Heart right ventricle (tissue), 16 donors: ENCODE data around the gene SPECC1. TPM values are rescaled to one million over a fixed set of nuclear protein-coding genes. Genes with fewer than 3 reads are reported as not detected.

Experiments used
- ATAC-seq, 8 donors: fragments of 200-7000 bp; cut with Tn5 transposase; one replicate each; pipeline ENCODE4 v1.9.1; 2020; ENCODE audit warnings: mild to moderate bottlenecking in 8 of 8, moderate library complexity in 8 of 8, moderate number of reproducible peaks in 1 of 8
- DNase-seq, 2 donors: peaks; one replicate each; pipeline ENCODE4 v3.0.0-alpha.2; 2020
- H3K27ac ChIP-seq, 10 donors: fragments of 200-600 bp; sonication (generic) in 2 of 10; one replicate each; pipeline versions ENCODE4 v1.5.0 to v1.8.0; 2020 to 2022; ENCODE audit warnings: mild to moderate bottlenecking in 3 of 10
- H3K27me3 ChIP-seq, 7 donors: fragments of 200-600 bp; one replicate each; pipeline ENCODE4 v1.8.0; 2021 to 2022; ENCODE audit warnings: mild to moderate bottlenecking in 2 of 7
- H3K36me3 ChIP-seq, 9 donors: fragments of 200-600 bp; sonication (generic) in 1 of 9; one replicate each; pipeline versions ENCODE4 v1.5.0 to v1.8.0; 2020 to 2022; ENCODE audit warnings: mild to moderate bottlenecking in 2 of 9
- H3K4me1 ChIP-seq, 9 donors: fragments of 200-600 bp; sonication (generic) in 1 of 9; one replicate each; pipeline versions ENCODE4 v1.5.0 to v1.8.0; 2020 to 2022; ENCODE audit warnings: mild to moderate bottlenecking in 4 of 9
- H3K4me3 ChIP-seq, 10 donors: fragments of 200-600 bp; sonication (generic) in 2 of 10; one replicate each; pipeline versions ENCODE4 v1.5.0 to v1.8.0; 2020 to 2022; ENCODE audit warnings: mild to moderate bottlenecking in 7 of 10, moderate library complexity in 2 of 10
- H3K9me3 ChIP-seq, 11 donors: fragments of 200-600 bp in 10 of 11; sonication (generic) in 2 of 11; one replicate each; pipeline versions ENCODE4 v1.5.0 to v1.8.0; 2013 to 2022; ENCODE audit warnings: mild to moderate bottlenecking in 2 of 11, control low read depth in 1 of 11, moderate library complexity in 1 of 11
- WGBS, 2 donors: extraction: QIAGEN DNeasy Blood & Tissue Kit; methylation state at CpG; one replicate each; pipeline ENCODE4 v1.1.7; 2013; ENCODE audit warnings: inconsistent platforms in 1 of 2; 5-methylcytosine and 5-hydroxymethylcytosine counted together
- intact Hi-C, 10 donors: fragments of 100-400 bp; cut with DNase I; formaldehyde crosslinking; loops; one replicate each; pipeline versions ENCODE4 v1.11.1 to v1.14.2; 2022
- polyA plus RNA-seq, 2 donors: library from polyadenylated mRNA; stranded (reverse); fragments of 200-250 nt; gene quantifications; one replicate each; pipeline ENCODE4 v1.2.3, GENCODE V29; 2013
- total RNA-seq, 10 donors: library from RNA; stranded (reverse); fragmentation: NEBNext Ultra II Directional in 3 of 10; extraction: Animal tissue kit (Norgen Biotek cat#: 25700) in 3 of 10; gene quantifications; one replicate each; pipeline versions ENCODE4 v1.2.1 to v1.2.4, GENCODE V29; 2021 to 2023
- TF ChIP-seq, protein P1 (sequence below), 9 donors: fragments of 200-600 bp; sonication (generic) in 2 of 9; IDR thresholded peaks; one replicate each; pipeline versions ENCODE4 v1.5.0 to v1.8.0; 2021 to 2022; ENCODE audit warnings: antibody characterized with exemption in 9 of 9, mild to moderate bottlenecking in 5 of 9, moderate library complexity in 1 of 9
- donor health status: Arrhythmogenic right ventricular cardiomyopathy.
- donor health status: ischemic (EF 13 %, LVEDD 7.1; RV severe dilation, severe dysfunction).
- donor health status: healthy with polysubstance abuse.
- donor health status: DM: no; HTN: yes; CAD: no.
- donor health status: DM: no; HTN: no; CAD: no.
- donor health status: ischemic (EF 25% LVEDD 6.9; RV normal size, moderate dysfunction).
- donor health status: ischemic (EF 25% LVEDD 5.7; RV mildly dilated, moderate dysfunction).
- donor health status: healthy.
- donor health status: DM: yes; HTN: yes; CAD: no.
- donor health status: Ischemic cardiomyopathy.
- donor health status: ischemic (EF 35%, LVEDD 5.7; RV mildly dilated, moderate dysfunction).
- donor health status: nonischemic (EF 11% LVEDD 7.7; RV severe dilation, severe dysfunction).
- donor health status: DM: yes; HTN: yes; CAD: no.
- donor health status: PGD.
- donor health status: ischemic (EF 29% LVEDD 5.4; RV normal size, mild dysfunction).
- donor health status: nonischemic (EF 23%, LVEDD 6.1; RV moderate dilation, normal function).

Gene SPECC1
- total and polyA plus RNA-seq, 12 donors, result 2.9 to 15.2 (median 8.5) TPM

DNA sequence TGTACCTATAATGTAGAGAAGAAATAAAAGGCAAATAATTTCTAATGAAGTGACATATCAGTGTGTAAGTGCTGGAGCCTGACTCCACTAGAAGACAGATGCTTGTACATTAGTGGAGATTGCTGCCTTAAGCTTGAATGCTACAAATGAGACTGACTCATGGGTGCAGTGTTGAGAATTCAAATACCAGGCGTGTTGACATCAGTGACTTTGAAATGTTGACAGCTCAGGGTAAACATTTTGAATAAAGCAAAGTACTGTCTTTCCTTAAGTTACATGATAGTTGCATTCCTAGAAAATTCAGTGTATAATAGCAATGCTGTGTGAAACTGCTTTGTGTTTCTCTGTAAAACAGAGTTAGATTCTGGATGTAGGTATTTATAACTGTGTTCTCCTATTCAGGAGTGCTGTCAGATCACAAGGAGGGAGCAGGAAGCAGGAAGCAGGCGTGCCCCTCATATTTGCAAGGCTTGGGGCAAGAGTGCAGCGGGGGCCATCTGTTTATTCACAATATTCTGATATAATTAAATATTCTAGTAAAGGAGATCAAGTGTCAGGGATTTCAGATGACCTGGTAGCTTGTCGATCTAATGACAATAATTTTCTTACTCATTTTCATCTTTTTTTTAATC is 119.0 kb downstream of the SPECC1 start:
- peaks cover 0 to 14% (median 0%) of the 10 kb centered on the region in 11 donors for H3K9me3 ChIP-seq
- intact Hi-C loops, result loop anchor here in 3 of 10 donors (5.0 to 10.0 kb wide), 3 partner anchors 94 to 189 kb away; no protein-coding TSS in a partner anchor
- H3K27ac ChIP-seq, result no peak overlapping the region
- no peak for DNase-seq
- H3K4me3 ChIP-seq, result no peak overlapping the region
- H3K4me1 ChIP-seq, result peaks cover 0 to 8% (median 0%) of the 10 kb centered on the region in 9 donors
- ATAC-seq, result peak in 1 of 8 donors; percentile 76
- TF ChIP-seq, protein P1, sequence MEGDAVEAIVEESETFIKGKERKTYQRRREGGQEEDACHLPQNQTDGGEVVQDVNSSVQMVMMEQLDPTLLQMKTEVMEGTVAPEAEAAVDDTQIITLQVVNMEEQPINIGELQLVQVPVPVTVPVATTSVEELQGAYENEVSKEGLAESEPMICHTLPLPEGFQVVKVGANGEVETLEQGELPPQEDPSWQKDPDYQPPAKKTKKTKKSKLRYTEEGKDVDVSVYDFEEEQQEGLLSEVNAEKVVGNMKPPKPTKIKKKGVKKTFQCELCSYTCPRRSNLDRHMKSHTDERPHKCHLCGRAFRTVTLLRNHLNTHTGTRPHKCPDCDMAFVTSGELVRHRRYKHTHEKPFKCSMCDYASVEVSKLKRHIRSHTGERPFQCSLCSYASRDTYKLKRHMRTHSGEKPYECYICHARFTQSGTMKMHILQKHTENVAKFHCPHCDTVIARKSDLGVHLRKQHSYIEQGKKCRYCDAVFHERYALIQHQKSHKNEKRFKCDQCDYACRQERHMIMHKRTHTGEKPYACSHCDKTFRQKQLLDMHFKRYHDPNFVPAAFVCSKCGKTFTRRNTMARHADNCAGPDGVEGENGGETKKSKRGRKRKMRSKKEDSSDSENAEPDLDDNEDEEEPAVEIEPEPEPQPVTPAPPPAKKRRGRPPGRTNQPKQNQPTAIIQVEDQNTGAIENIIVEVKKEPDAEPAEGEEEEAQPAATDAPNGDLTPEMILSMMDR (IDR thresholded peaks at IDR 0.05), result no peak
- H3K36me3 ChIP-seq, result peaks cover 0 to 23% (median 0%) of the 10 kb centered on the region in 9 donors
- 69% methylated on average over 4 of the region's 4 CpGs for WGBS, 2 donors
- peaks cover 0 to 4% (median 0%) of the 10 kb centered on the region in 7 donors for H3K27me3 ChIP-seq

DNA sequence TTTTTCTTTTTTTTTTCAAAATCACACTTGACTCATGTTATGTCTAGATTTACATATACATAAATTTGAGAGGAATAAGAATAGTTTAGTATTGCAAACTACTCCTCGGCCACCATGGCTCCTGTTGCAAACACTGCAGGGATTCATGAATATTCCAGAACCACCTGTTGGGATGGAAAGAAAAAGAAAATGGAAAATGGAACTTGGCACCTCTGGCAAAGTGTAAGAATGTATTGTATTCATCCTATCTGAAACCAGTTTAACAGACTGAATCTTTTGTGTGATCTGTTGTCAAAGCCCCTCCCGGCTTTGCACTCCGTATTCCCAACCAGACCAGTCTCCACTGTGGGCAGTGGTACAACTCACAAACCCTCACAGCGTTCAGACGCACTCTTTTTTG is 124.4 kb downstream of the SPECC1 start:
- TF ChIP-seq, protein P1 (IDR thresholded peaks at IDR 0.05), result no peak
- intact Hi-C loops, result no loop called here
- 72 to 78% methylated on average over 5 of the region's 5 CpGs for WGBS, 2 donors

DNA sequence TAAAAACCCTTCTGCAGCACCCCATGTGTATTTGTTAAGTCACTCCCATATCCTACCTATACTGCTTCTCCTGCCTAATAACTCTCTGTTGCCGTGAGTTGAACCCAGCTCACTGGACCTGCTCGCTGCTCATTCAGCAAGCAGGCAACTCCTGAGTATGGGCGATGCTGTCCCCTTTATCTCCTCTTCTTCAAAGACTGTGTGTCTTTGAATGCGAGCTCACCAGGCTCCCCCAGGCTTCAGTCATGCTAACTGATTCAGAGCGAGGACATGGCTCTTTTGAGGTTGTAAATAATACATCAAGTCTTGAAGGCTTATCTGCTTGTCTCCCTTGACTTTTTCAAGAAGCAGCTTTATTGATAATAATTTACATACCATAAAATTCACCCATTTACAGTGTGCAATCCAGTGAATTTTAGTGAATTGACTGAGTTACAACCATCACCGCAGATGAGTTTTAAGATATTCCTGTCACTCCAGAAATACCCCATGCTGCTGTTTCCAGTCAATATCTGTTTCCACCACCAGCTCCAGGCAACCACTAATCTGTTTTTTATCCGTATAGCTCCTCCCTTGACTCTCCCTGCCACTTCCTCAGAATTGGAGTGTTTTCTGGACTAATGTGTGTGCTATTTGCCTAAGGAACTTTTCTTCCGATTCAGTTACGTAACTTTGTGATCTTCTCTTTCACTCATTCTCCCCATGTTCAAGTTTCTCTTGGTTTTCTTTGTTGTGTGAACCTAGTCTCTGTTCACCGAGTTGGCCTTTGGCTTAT is 132.2 kb downstream of the SPECC1 start:
- no peak overlapping the region for H3K27ac ChIP-seq
- DNase-seq (no peak), ATAC-seq (peak in 1 of 8 donors; percentile 33)
- no peak overlapping the region for H3K4me3 ChIP-seq
- intact Hi-C loops, result no loop called here
- TF ChIP-seq, protein P1 (IDR thresholded peaks at IDR 0.05), result no peak
- WGBS, 2 donors, result 54 to 59% methylated on average over 10 of the region's 10 CpGs
- H3K4me1 ChIP-seq, result no peaks in the 10 kb centered on the region
- no peaks in the 10 kb centered on the region for H3K36me3 ChIP-seq
- H3K27me3 ChIP-seq, result peaks cover 0 to 3% (median 0%) of the 10 kb centered on the region in 7 donors
- peaks cover 0 to 5% (median 0%) of the 10 kb centered on the region in 11 donors for H3K9me3 ChIP-seq

More for the DNA sequence above, 124.4 kb downstream of the SPECC1 start:
- no peaks in the 10 kb centered on the region for H3K27me3 ChIP-seq
- H3K9me3 ChIP-seq, result peaks cover 0 to 14% (median 0%) of the 10 kb centered on the region in 11 donors
- H3K4me3 ChIP-seq, result no peak overlapping the region
- H3K27ac ChIP-seq, result no peak overlapping the region
- peaks cover 0 to 16% (median 0%) of the 10 kb centered on the region in 9 donors for H3K36me3 ChIP-seq
- ATAC-seq, result no peak
- no peak for DNase-seq
- H3K4me1 ChIP-seq, result no peaks in the 10 kb centered on the region

DNA sequence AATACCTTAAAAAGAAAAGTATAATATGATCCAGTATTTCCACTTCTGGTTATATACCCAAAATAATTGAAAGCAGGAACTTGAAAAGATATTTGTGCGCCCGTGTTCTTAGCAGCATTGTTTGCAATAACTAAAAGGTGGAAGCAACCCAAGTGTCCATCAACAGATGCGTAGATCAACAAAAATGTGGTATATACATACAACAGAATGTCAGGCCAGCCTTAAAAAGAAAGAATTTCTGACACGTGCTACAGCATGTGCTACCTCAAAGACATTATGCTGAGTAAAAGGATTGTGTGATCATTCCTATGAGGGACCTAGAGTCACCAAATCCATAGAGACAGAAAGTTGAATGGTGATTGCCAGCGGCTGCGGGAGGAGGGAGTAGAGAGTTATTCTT is 133.1 kb downstream of the SPECC1 start:
- TF ChIP-seq, protein P1 (IDR thresholded peaks at IDR 0.05), result no peak

More for the DNA sequence above, 133.1 kb downstream of the SPECC1 start:
- intact Hi-C loops, result no loop called here
- peaks cover 0 to 6% (median 0%) of the 10 kb centered on the region in 11 donors for H3K9me3 ChIP-seq
- peaks cover 0 to 3% (median 0%) of the 10 kb centered on the region in 7 donors for H3K27me3 ChIP-seq
- H3K4me3 ChIP-seq, result no peak overlapping the region
- ATAC-seq (no peak), DNase-seq (no peak)
- no peaks in the 10 kb centered on the region for H3K36me3 ChIP-seq
- H3K4me1 ChIP-seq, result no peaks in the 10 kb centered on the region
- 90% methylated on average over 6 of the region's 6 CpGs for whole genome bisulfite sequencing, 2 donors
- H3K27ac ChIP-seq, result no peak overlapping the region
